ENCODE measurements around the gene ASPG.

- TF ChIP-seq SIN3A (IDR thresholded peaks at IDR 0.05; ENCODE audit: borderline replicate concordance, insufficient read depth, low read length) (no peak), POLR2AphosphoS5 (IDR thresholded peaks at IDR 0.05; ENCODE audit: low read depth, low read length) (no peak), TAF1 (IDR thresholded peaks at IDR 0.05; ENCODE audit: borderline replicate concordance, insufficient read depth, low read length) (no peak), FOXP2 (optimal IDR thresholded peaks at IDR 0.05; ENCODE audit: borderline replicate concordance, extremely low read depth, extremely low read length, insufficient read depth) (no peak)
- TF ChIP-seq, protein P1, sequence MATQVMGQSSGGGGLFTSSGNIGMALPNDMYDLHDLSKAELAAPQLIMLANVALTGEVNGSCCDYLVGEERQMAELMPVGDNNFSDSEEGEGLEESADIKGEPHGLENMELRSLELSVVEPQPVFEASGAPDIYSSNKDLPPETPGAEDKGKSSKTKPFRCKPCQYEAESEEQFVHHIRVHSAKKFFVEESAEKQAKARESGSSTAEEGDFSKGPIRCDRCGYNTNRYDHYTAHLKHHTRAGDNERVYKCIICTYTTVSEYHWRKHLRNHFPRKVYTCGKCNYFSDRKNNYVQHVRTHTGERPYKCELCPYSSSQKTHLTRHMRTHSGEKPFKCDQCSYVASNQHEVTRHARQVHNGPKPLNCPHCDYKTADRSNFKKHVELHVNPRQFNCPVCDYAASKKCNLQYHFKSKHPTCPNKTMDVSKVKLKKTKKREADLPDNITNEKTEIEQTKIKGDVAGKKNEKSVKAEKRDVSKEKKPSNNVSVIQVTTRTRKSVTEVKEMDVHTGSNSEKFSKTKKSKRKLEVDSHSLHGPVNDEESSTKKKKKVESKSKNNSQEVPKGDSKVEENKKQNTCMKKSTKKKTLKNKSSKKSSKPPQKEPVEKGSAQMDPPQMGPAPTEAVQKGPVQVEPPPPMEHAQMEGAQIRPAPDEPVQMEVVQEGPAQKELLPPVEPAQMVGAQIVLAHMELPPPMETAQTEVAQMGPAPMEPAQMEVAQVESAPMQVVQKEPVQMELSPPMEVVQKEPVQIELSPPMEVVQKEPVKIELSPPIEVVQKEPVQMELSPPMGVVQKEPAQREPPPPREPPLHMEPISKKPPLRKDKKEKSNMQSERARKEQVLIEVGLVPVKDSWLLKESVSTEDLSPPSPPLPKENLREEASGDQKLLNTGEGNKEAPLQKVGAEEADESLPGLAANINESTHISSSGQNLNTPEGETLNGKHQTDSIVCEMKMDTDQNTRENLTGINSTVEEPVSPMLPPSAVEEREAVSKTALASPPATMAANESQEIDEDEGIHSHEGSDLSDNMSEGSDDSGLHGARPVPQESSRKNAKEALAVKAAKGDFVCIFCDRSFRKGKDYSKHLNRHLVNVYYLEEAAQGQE (IDR thresholded peaks at IDR 0.05; ENCODE audit: insufficient read depth in 1 of 2, low read depth in 2 of 2, low read length in 2 of 2): no peak
Observed at GRCh38 chr14:104115131-104115600, 29.7 kb downstream of the ASPG start.

All from PFSK-1 (cell line).